ENCODE results near the gene TRAPPC1. TPM values are rescaled to one million over a fixed set of nuclear protein-coding genes. Genes with fewer than 3 reads are reported as not detected.

TRAPPC1 gene
- total and polyA plus RNA-seq, 2 of the 8 experiments (the other 6 are each of a cell fraction or from before 2014, with no cell fraction given), result 114 to 170 TPM

DNA sequence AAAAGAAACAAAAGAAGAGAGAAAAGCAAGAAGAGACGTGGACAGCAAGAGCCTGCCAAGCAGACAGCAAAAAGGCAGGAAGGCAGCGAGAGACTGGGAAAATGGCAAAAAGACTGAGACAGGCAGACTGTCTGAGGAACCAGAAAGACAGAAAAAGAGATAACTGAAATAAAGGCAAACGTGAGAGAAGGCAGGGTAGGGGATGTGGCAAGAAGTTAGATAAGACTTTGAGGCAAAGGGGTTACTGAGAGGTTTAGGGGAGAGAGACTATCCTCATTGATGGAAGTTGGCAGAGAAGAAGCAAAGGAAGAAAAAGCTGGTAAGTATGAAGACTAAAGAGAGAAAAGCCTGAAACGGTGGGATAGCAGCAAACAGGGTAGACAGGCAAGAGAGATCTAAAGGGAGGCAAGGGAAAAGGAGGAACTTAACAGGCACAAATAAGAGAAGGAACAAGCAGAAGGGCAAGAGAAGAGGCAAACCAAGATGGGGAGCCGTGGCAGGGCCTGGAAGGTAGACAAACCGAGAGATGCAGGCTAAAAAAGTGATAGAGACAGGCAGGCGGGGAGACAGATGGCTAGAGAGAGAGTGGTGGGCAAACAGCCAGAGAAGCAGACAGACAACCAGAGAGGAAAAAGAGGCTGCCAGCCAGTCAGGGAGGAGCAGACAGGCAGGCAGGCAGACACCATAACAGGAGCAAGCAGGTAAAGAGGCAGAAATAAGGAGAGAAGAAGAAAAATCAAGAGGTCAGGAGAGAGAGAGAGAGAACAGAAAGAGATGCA, 50.3 kb downstream of the TRAPPC1 start (continued):
- TF ChIP-seq, protein P1, sequence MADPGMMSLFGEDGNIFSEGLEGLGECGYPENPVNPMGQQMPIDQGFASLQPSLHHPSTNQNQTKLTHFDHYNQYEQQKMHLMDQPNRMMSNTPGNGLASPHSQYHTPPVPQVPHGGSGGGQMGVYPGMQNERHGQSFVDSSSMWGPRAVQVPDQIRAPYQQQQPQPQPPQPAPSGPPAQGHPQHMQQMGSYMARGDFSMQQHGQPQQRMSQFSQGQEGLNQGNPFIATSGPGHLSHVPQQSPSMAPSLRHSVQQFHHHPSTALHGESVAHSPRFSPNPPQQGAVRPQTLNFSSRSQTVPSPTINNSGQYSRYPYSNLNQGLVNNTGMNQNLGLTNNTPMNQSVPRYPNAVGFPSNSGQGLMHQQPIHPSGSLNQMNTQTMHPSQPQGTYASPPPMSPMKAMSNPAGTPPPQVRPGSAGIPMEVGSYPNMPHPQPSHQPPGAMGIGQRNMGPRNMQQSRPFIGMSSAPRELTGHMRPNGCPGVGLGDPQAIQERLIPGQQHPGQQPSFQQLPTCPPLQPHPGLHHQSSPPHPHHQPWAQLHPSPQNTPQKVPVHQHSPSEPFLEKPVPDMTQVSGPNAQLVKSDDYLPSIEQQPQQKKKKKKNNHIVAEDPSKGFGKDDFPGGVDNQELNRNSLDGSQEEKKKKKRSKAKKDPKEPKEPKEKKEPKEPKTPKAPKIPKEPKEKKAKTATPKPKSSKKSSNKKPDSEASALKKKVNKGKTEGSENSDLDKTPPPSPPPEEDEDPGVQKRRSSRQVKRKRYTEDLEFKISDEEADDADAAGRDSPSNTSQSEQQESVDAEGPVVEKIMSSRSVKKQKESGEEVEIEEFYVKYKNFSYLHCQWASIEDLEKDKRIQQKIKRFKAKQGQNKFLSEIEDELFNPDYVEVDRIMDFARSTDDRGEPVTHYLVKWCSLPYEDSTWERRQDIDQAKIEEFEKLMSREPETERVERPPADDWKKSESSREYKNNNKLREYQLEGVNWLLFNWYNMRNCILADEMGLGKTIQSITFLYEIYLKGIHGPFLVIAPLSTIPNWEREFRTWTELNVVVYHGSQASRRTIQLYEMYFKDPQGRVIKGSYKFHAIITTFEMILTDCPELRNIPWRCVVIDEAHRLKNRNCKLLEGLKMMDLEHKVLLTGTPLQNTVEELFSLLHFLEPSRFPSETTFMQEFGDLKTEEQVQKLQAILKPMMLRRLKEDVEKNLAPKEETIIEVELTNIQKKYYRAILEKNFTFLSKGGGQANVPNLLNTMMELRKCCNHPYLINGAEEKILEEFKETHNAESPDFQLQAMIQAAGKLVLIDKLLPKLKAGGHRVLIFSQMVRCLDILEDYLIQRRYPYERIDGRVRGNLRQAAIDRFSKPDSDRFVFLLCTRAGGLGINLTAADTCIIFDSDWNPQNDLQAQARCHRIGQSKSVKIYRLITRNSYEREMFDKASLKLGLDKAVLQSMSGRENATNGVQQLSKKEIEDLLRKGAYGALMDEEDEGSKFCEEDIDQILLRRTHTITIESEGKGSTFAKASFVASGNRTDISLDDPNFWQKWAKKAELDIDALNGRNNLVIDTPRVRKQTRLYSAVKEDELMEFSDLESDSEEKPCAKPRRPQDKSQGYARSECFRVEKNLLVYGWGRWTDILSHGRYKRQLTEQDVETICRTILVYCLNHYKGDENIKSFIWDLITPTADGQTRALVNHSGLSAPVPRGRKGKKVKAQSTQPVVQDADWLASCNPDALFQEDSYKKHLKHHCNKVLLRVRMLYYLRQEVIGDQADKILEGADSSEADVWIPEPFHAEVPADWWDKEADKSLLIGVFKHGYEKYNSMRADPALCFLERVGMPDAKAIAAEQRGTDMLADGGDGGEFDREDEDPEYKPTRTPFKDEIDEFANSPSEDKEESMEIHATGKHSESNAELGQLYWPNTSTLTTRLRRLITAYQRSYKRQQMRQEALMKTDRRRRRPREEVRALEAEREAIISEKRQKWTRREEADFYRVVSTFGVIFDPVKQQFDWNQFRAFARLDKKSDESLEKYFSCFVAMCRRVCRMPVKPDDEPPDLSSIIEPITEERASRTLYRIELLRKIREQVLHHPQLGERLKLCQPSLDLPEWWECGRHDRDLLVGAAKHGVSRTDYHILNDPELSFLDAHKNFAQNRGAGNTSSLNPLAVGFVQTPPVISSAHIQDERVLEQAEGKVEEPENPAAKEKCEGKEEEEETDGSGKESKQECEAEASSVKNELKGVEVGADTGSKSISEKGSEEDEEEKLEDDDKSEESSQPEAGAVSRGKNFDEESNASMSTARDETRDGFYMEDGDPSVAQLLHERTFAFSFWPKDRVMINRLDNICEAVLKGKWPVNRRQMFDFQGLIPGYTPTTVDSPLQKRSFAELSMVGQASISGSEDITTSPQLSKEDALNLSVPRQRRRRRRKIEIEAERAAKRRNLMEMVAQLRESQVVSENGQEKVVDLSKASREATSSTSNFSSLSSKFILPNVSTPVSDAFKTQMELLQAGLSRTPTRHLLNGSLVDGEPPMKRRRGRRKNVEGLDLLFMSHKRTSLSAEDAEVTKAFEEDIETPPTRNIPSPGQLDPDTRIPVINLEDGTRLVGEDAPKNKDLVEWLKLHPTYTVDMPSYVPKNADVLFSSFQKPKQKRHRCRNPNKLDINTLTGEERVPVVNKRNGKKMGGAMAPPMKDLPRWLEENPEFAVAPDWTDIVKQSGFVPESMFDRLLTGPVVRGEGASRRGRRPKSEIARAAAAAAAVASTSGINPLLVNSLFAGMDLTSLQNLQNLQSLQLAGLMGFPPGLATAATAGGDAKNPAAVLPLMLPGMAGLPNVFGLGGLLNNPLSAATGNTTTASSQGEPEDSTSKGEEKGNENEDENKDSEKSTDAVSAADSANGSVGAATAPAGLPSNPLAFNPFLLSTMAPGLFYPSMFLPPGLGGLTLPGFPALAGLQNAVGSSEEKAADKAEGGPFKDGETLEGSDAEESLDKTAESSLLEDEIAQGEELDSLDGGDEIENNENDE (IDR thresholded peaks at IDR 0.05; ENCODE audit: insufficient replicate concordance, low read length), result no peak
- TF ChIP-seq SAP30 (IDR thresholded peaks at IDR 0.05; ENCODE audit: insufficient read depth, insufficient replicate concordance, low read length) (no peak), TEAD4 (IDR thresholded peaks at IDR 0.05; ENCODE audit: low read depth, low read length) (no peak), HDAC6 (IDR thresholded peaks at IDR 0.05; ENCODE audit: low read depth, low read length) (no peak), GTF2F1 (IDR thresholded peaks at IDR 0.05; ENCODE audit: borderline replicate concordance, low read depth, low read length) (no peak), RNF2 (IDR thresholded peaks at IDR 0.05; ENCODE audit: borderline replicate concordance, low read depth, low read length, missing control alignments, poor library complexity, severe bottlenecking) (no peak)
- TF ChIP-seq, protein P2, sequence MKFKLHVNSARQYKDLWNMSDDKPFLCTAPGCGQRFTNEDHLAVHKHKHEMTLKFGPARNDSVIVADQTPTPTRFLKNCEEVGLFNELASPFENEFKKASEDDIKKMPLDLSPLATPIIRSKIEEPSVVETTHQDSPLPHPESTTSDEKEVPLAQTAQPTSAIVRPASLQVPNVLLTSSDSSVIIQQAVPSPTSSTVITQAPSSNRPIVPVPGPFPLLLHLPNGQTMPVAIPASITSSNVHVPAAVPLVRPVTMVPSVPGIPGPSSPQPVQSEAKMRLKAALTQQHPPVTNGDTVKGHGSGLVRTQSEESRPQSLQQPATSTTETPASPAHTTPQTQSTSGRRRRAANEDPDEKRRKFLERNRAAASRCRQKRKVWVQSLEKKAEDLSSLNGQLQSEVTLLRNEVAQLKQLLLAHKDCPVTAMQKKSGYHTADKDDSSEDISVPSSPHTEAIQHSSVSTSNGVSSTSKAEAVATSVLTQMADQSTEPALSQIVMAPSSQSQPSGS (IDR thresholded peaks at IDR 0.05; ENCODE audit: low read length), result no peak
